GM20431 (cell line): Measurements from ENCODE around the gene OR4B1.

ENCODE experiments used
- in situ Hi-C: fragments of 300-500 bp; cut with MseI, MboI; formaldehyde crosslinking; loops from one replicate; pipeline ENCODE4 v1.15.0; 2020; ENCODE audit warnings: low sequenced_read_pairs; ENCODE audit not compliant: unreplicated experiment

OR4B1 gene

DNA sequence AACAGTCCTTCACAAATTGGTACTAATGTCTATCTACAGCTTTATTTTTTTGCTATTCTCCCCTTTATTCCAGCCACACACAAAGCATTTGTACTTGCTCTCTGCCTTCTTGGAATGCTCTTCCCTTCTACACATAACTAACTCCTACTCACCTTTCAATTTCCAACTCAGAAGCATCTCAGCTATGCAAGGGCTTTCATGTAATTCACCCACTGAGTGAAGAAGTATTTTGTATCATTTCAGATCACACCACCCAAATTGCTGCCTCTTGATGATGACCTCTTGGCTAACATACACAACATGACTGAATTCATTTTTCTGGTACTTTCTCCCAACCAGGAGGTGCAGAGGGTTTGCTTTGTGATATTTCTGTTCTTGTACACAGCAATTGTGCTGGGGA, 28.2 kb downstream of the OR4B1 start, which contains the start of gene OR4X2:
Gene OR4X2 (plus strand): TSS at position 301 of the 400 bp plus-strand sequence. CDS start 0 bp downstream, at position 301.
- in situ Hi-C loops = no loop called here

DNA sequence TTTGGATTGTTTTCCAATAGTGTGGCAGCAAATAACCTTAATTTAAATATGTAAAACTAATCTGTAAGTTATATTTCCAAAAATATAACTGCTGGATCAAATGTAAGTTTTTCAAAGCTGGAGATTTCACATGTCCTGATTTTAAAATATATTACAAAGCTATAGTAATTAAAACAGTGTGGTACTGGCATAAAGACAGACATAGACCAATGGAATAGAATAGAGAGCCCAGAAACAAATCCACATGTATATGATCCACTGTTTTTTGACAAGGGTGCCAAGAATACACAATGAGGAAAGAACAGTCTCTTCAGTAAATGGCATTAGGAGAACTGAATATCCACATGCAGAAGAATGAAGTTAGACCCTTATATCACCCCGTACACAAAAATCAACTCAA, 32.3 kb downstream of the OR4B1 start:
- in situ Hi-C loops = no loop called here

DNA sequence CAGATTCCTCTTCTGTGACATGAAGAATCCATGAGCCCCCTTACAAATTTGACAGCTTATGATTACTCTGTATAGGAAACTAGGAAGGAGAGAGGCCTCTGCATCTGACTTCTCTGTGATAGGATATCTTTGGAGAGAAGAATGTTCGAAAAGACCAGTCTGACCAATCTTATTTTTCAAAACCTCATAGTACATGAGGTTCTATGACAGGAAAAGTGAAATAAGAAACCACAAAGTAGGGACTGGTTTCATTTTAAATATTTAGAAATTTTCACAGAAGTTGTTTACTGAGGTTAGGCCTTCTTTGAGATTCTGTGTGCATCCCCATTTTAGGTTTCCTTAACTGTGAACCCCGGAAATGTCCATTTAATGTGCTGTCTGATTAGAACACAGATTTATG, 45.0 kb downstream of the OR4B1 start:
- in situ Hi-C loops = no loop called here

DNA sequence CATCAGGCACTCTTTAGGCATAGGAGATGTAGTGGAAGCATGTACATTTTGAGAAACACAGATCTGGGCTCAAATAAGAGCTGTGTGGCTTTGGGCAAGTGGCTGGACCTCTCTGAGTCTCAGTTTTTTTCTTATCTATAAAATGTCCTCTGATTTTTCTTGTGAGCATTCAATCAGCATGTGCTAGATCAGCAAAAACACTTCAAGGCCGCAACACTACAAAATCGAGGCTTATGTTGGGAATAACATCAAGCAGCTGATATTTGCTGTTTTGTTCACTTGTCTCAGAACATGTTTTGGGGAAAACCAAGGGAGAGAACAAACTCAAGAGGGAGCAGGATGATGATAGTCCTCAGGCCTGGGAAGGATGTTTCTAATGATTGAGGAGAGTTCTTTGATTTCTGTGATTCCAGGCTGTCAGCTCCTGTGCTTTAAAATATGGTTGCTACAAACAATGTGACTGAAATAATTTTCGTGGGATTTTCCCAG, 46.9 kb downstream of the OR4B1 start, which contains the start of gene OR4X1:
Gene OR4X1 (plus strand): TSS at position 439 of the 489 bp plus-strand sequence. CDS start 0 bp downstream, at position 439.
- in situ Hi-C loops = no loop called here
